T1000 (cell line): ENCODE data around the gene FRMPD4.

ENCODE experiments used
- DNase-seq: peaks from one replicate; lab custom pipeline; 2025; ENCODE audit warnings: mixed read lengths; lab: John Stamatoyannopoulos, UW

The FRMPD4 gene

GRCh38 chrX:12301288-12301687, 163.0 kb downstream of the FRMPD4 start:
- DNase-seq: no peak

GRCh38 chrX:12304261-12304660, 166.0 kb downstream of the FRMPD4 start:
- no peak for DNase-seq

DNA sequence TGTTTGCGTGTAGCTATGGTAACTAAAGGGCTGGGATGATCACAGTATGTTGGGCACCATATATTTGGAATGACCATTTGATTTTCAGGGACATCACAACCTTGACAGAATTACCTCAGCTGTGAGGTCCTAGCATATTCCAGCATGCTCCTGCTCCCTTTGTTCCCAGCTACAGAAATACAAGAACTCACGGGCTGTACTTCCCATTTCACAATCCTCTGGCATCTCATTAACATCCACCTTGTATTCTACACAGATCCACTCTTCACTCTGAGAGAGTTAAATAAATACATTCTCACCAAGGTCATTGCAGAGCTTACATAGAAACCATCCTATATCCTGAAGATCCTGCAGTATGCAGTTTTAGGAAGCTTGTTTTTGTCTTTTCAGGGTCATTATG, 169.7 kb downstream of the FRMPD4 start:
- DNase-seq: no peak

- no peak for DNase-seq
Observed at GRCh38 chrX:12308420-12308819, 170.1 kb downstream of the FRMPD4 start.

DNA sequence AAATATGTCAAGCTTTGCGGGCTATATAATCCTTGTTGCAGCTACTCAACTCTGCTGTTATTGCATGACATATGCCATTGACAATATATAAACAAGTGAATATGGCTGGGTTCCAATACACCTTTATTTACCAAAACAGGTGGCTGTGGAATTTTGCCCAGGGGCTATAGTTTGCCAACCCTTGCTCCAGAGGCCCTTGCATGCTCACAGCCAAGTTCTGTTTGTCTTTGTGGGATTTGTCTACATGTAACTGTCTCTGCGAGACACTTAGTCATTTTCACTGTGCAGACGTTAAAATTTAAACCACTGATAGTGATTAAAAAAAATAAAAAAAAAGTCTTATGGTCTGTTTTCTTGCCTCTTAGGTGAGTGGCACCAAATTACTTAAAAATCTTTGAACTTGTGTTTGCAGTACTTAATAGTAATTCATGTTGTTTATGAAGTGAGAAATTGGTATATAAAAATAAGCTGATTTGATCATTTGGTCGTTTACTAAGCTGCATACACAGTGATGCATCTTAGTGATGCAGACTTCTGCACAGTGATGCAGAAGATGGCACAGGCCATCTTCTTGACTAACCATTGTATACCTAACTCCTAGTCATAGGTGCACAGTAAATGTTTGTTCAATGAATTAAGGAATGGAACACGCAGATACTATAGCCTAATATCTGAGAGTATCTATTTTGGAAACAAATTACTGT, 170.9 kb downstream of the FRMPD4 start:
- DNase-seq: no peak

DNA sequence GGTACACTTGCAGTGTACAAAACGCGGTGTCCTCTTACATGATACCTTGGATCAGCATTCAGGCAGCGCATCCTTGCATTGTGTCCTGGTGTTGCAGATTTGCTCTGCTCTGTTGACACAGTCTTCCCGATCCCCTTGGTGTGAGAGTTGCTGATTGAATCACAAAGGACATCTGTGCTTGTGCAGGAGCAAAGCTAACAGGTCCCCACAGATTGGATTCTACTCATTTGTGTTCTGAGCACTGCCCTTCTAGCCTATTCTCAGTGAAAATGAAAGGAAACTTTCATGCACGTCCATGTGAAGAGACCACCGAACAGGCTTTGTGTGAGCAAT, 171.4 kb downstream of the FRMPD4 start:
- DNase-seq: no peak

DNA sequence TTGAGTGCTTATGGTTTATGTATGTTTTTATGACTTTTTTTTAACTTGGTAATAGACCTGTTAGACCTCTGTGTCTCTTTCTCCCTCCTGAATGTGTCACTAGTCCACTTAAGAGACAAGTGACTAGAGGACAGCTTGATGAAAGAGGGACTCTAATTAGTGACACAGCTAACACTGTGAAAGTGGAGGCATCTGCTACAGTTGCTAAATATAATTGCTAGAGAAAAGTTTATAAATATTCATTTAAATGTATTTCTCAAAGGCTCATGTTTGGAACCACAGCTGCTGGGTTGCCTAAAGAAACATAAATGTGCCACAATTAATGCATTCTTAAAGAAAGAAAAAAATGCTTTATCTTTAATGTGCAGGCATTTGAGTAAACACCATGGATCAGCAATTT, 176.4 kb downstream of the FRMPD4 start:
- no peak for DNase-seq

DNA sequence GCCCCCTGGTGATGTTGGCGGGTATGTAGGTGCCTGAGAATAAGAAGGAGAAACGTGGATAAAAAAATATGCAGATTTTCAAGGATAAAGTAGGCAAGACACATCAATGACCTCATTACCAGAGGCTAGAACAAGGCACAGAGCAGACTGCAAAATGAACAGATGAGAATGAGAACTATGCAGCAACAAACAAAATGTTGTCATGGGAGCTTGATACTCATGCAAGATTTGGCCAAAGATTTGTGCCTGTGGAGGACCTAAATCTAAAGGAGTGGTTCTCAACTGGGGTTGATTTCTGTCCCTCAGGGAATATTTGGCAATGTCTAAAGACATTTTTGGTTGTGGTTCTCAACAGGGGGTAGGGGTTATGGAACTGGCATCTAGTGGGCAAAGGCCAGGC, 177.3 kb downstream of the FRMPD4 start:
- no peak for DNase-seq

- no peak for DNase-seq
Observed at GRCh38 chrX:12319003-12319519, 180.8 kb downstream of the FRMPD4 start.

DNA sequence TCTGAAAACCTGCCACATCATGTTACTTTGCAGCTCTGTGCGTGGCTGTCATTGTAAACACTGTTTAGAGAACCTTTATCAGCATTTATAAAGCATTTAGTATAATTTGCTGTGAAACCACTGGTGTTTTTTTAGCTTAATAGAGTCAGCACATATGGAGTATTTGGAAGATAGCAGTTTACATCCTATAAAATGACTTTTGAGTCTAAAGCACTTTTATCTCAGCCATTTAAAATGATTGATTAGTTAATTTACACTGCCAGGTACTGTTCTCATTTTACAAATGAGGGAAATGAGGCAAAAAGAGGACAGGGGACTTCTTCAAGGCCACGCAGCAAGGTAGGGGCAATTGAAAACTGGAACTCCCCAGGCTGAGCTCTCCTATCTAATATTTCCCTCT, 181.7 kb downstream of the FRMPD4 start:
- DNase-seq: no peak

DNA sequence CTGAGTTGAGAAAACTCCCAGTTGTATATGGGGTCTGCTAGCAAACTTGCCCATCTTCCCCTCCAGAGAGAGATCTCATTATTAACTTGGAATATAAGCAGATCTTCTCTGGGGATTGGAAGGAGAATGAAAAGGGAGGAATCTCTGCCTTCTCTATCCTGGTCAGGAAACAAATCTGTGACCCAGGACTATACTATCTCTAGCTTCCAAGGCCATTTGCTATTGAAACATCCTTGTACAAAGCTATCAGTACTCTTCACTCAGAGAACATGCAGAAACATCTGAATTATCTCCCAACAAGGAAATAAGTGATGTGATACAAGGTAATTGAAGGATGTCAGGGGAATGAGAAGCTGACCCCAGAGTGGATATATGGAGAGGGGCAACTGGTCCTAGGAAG, 183.8 kb downstream of the FRMPD4 start:
- no peak for DNase-seq

GRCh38 chrX:12325171-12325570, 186.9 kb downstream of the FRMPD4 start:
- DNase-seq: no peak

DNA sequence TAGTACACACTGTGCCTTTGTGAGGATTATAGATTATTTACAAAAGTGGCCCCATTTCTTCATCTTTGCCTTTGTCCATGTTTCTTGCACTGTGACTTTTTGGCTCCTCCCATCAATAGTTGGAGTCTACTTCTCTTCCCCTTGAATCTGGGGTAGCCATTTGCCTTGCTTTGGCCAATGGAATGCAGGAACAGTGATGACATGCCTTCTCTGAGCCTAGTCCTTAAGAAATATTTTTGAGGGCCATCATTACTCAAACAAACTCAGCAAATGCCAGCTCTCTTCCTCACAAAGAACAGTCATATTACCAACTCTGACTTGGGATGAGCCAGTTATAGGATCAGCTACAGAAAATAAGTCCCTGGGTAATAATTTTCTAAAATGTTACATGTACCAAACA, 189.6 kb downstream of the FRMPD4 start:
- DNase-seq: no peak

DNA sequence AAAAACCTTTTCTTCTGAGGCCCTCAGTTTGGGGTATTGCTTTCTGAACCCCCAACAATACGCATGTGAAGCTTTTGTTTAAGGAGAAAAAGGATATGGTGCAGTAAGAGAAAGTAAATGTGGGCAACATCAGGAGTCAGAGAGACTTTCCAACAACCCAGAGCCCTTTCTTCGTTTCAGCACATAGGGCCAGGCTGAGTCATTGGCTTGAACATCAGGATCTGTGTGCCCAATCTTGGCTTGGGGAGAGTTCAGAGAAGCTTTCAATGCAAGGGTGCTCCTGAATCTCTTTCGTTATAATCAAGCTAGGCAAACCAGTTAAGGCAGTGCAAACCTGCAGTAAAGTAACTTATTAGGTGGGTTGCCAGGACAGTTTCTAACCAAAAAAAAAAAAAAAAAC, 191.2 kb downstream of the FRMPD4 start:
- no peak for DNase-seq

DNA sequence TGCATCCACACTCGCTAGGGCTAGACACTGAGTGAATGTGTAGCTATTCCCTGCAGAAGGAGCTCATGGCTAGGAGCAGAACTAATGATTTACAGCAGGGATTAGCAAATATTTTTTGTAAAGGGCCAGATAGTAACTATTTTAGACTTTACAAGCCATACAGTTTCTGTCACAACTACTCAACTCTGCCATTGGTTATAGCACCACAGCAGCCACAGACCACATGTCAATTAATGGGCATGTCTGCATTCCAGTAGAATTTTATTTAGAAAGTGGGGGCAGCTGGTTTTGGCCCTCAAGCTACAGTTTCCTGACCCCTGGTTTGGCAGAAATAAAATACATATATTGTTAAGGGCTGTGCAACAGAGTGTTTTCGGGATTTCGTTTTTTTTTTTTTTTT, 192.6 kb downstream of the FRMPD4 start:
- DNase-seq: no peak

- no peak for DNase-seq
Observed at GRCh38 chrX:12332786-12333347, 194.6 kb downstream of the FRMPD4 start.

- no peak for DNase-seq
Observed at GRCh38 chrX:12339921-12340320, 201.6 kb downstream of the FRMPD4 start.

GRCh38 chrX:12344954-12345353, 206.7 kb downstream of the FRMPD4 start:
- no peak for DNase-seq

DNA sequence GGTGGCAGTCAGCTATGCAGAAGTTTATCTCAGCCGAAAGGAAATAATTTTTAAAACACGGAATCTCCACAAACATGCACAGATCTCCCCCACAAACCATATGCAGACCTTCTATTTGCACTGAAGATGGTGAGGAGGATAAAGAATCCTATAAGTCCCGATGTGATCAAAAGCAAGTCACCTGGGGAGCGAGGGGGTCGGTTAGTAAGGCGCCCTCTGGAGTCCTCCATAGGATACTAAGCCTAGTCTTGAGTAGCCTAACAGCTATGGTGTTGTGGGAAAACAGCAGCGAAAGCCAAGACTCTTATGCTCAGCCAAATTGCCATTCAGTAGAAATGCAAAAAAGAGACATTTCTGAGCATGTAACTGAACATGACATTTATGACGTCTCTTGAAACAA, 210.9 kb downstream of the FRMPD4 start:
- no peak for DNase-seq

- no peak for DNase-seq
Observed at GRCh38 chrX:12352922-12353321, 214.6 kb downstream of the FRMPD4 start.

- DNase-seq: no peak
Observed at GRCh38 chrX:12360383-12360782, 222.1 kb downstream of the FRMPD4 start.

- DNase-seq: no peak
Observed at GRCh38 chrX:12360986-12361598, 222.8 kb downstream of the FRMPD4 start.

- no peak for DNase-seq
Observed at GRCh38 chrX:12363216-12363615, 224.9 kb downstream of the FRMPD4 start.

DNA sequence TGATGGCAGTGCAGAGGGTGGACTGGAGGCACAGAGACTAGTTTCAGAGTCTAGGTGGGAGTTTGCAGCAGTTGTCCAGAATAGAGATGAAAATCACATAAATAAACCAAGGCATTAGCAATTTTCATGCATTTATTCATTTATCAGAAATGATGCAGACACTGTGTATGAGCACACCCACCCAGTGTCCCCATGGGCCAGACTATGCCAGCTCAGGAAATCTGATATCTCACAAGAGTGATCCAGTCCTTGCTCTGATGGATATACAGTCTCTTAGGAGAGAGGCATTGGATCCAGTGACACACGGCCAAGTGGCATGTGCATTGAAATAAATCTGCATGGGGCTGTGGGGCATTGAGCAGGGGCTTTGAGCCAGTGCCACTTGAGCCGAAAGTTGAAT, 228.2 kb downstream of the FRMPD4 start:
- DNase-seq: no peak
